Glutamatergic neuron (in vitro differentiated cells): ENCODE measurements around the gene IL34. TPM values are rescaled to one million over a fixed set of nuclear protein-coding genes. Genes with fewer than 3 reads are reported as not detected.

Experiments
- DNase-seq: peaks from one replicate; pipeline ENCODE4 v3.0.0; 2022
- H3K27ac Mint-ChIP-seq: one replicate; pipeline ENCODE4 v1.8.0; 2020; ENCODE audit warnings: mild to moderate bottlenecking, mixed read lengths, inconsistent platforms; ENCODE audit not compliant: unreplicated experiment
- H3K27me3 Mint-ChIP-seq: one replicate; pipeline ENCODE4 v1.8.0; 2020; ENCODE audit warnings: mild to moderate bottlenecking, moderate library complexity, mixed read lengths, inconsistent platforms; ENCODE audit not compliant: unreplicated experiment
- H3K36me3 Mint-ChIP-seq: one replicate; pipeline ENCODE4 v1.8.0; 2020; ENCODE audit warnings: mild to moderate bottlenecking, mixed read lengths, inconsistent platforms; ENCODE audit not compliant: unreplicated experiment
- H3K4me1 Mint-ChIP-seq: one replicate; pipeline ENCODE4 v1.8.0; 2020; ENCODE audit warnings: mild to moderate bottlenecking, low read depth, mixed read lengths, inconsistent platforms; ENCODE audit not compliant: unreplicated experiment
- H3K4me3 Mint-ChIP-seq: one replicate; pipeline ENCODE4 v1.8.0; 2020; ENCODE audit warnings: mild to moderate bottlenecking, mixed read lengths, inconsistent platforms; ENCODE audit not compliant: unreplicated experiment
- H3K9me3 Mint-ChIP-seq: one replicate; pipeline ENCODE4 v1.8.0; 2020; ENCODE audit warnings: mild to moderate bottlenecking, moderate library complexity, mixed read lengths, inconsistent platforms; ENCODE audit not compliant: unreplicated experiment
- CTCF ChIP-seq: fragments of 200-600 bp; sonication (generic); IDR thresholded peaks from one replicate; pipeline ENCODE4 v1.5.0; 2021; ENCODE audit not compliant: partially characterized antibody, unreplicated experiment
- total RNA-seq: library from RNA; stranded (reverse); fragmentation: NEBNext Ultra II Directional; extraction: Animal tissue kit (Norgen Biotek cat#: 25700); gene quantifications from one replicate; pipeline ENCODE4 v1.2.1, GENCODE V29; 2021; ENCODE audit not compliant: unreplicated experiment

The IL34 gene
- total RNA-seq, 1 donor from 2014 or later, result 0.42 TPM

- H3K9me3 Mint-ChIP-seq, result peaks cover 2% of the 10 kb centered on the region
- H3K27me3 Mint-ChIP-seq, result peaks cover 2% of the 10 kb centered on the region
- H3K27ac Mint-ChIP-seq, result no peak overlapping the region
Measured at GRCh38 chr16:70653809-70654771, 7.7 kb downstream of the IL34 start.

GRCh38 chr16:70656065-70656711 lies 9.8 kb downstream of the IL34 start:
- H3K27ac Mint-ChIP-seq, result no peak overlapping the region
- H3K27me3 Mint-ChIP-seq, result no peaks in the 10 kb centered on the region
- no peak for DNase-seq
- H3K4me3 Mint-ChIP-seq, result no peak overlapping the region
- peaks cover 5% of the 10 kb centered on the region for H3K4me1 Mint-ChIP-seq
- no peaks in the 10 kb centered on the region for H3K36me3 Mint-ChIP-seq
- peaks cover 2% of the 10 kb centered on the region for H3K9me3 Mint-ChIP-seq
- TF ChIP-seq CTCF, result no peak

More at GRCh38 chr16:70653809-70654771, 7.7 kb downstream of the IL34 start:
- peak; percentile 83 for TF ChIP-seq CTCF
- H3K4me1 Mint-ChIP-seq, result peaks cover 3% of the 10 kb centered on the region
- peak; percentile 85 for DNase-seq
- H3K4me3 Mint-ChIP-seq, result no peak overlapping the region
- no peaks in the 10 kb centered on the region for H3K36me3 Mint-ChIP-seq

- Mint-ChIP-seq H3K27me3 (peaks cover 2% of the 10 kb centered on the region), H3K4me3 (no peak overlapping the region), H3K27ac (no peak overlapping the region), H3K36me3 (no peaks in the 10 kb centered on the region), H3K4me1 (peaks cover 9% of the 10 kb centered on the region), H3K9me3 (peaks cover 2% of the 10 kb centered on the region)
- TF ChIP-seq CTCF, result no peak
- no peak for DNase-seq
Measured at GRCh38 chr16:70656712-70657263, 10.4 kb downstream of the IL34 start.

GRCh38 chr16:70657956-70658355 lies 11.6 kb downstream of the IL34 start:
- Mint-ChIP-seq H3K4me3 (no peak overlapping the region), H3K27me3 (peaks cover 2% of the 10 kb centered on the region), H3K36me3 (no peaks in the 10 kb centered on the region), H3K4me1 (peaks cover 9% of the 10 kb centered on the region), H3K9me3 (no peaks in the 10 kb centered on the region), H3K27ac (no peak overlapping the region)
- no peak for TF ChIP-seq CTCF
- DNase-seq, result no peak
